Epithelial cell of proximal tubule (primary cell): ENCODE data around the gene MYBL2. TPM values are rescaled to one million over a fixed set of nuclear protein-coding genes. Genes with fewer than 3 reads are reported as not detected.

Source experiments
- DNase-seq: peaks from one replicate; pipeline ENCODE4 v3.0.0-alpha.2; 2011; ENCODE audit warnings: low read depth
- H3K4me3 ChIP-seq: 2 replicates; pipeline ENCODE4 v1.5.1; 2011; ENCODE audit warnings: low read depth, mild to moderate bottlenecking, low read length
- CTCF ChIP-seq: conservative IDR thresholded peaks from 2 replicates; pipeline ENCODE4 v1.5.1; 2012; ENCODE audit warnings: low read depth, mild to moderate bottlenecking, low read length
- total RNA-seq: library from RNA; depleted of rRNA; stranded (reverse); fragments of >200 nt; gene quantifications from 2 replicates; pipeline ENCODE4 v1.2.3, GENCODE V29; 2015

Gene MYBL2
- total RNA-seq, 1 donor from 2014 or later, result 77.0 TPM

- TF ChIP-seq CTCF, result peak; percentile 97
- DNase-seq, result no peak
- no peak overlapping the region for H3K4me3 ChIP-seq
Observed at GRCh38 chr20:43749734-43750294, 82.9 kb downstream of the MYBL2 start.

DNA sequence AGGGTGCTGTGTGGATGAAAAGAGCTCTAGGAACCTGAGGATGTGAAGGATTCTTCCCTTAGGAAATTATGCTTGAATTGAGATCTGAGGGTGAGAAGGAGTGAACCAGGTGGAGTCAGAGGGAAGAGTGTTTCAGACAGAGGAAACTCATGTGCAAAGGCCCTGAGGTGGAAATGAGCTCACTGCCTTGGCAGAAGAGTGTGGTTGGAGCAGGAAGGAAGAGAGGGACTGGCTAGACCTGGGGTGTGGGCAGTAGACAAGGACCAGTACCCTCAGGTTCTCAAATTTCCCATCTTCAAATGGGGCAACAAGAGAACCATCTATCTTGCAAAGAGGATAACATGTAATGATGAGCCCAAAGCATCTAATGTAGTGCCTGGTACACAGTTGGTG, 83.9 kb downstream of the MYBL2 start:
- H3K4me3 ChIP-seq, result no peak overlapping the region
- no peak for DNase-seq
- TF ChIP-seq CTCF, result no peak

DNA sequence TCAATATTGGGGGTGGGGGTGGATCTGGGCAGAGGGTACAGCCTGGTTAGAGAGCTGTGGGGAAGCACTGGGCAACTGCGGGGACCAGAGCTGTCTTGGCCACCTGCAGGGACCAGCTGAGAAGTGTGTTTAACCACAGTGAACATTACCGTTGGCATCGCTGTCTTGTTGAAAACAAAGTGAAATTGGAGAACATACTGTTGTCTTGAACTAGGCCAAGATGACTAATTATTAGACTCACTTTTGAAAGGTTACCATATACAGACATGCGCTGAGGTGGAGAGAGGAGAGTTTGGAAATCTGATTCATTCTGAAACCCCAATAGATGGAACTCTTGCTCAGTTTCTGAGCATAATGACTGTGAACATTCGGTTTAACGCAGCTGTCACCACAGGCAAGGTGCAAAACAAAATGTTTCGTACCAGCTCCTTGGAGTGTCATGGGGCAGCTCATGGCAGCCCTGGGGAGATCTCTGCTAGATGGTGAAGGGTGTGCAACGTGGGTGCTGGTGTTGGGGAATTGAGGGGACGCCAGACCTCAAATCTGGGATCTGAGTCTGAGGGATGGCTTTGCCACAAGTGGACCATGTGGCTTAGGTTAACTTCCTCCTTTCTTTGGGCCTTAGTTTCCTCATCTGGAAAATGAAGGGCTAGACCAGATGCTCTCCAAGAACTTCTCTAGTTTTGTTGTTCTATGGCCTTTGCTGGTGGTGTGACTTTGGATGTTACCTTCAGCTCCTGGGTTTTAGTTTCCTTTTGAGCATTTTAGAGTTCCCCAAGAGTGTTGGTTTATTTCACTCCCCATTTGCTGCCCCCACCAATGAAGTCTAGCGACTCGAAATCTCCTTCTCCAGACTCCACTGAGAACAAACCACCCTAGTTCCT, 84.5 kb downstream of the MYBL2 start:
- no peak overlapping the region for H3K4me3 ChIP-seq
- peak; percentile 5 for TF ChIP-seq CTCF
- DNase-seq, result peak; percentile 63

GRCh38 chr20:43752051-43752360, 85.1 kb downstream of the MYBL2 start:
- no peak for TF ChIP-seq CTCF
- DNase-seq, result no peak
- no peak overlapping the region for H3K4me3 ChIP-seq

- peak; percentile 75 for DNase-seq
- no peak overlapping the region for H3K4me3 ChIP-seq
- TF ChIP-seq CTCF, result no peak
Observed at GRCh38 chr20:43752561-43753301, 85.8 kb downstream of the MYBL2 start.

DNA sequence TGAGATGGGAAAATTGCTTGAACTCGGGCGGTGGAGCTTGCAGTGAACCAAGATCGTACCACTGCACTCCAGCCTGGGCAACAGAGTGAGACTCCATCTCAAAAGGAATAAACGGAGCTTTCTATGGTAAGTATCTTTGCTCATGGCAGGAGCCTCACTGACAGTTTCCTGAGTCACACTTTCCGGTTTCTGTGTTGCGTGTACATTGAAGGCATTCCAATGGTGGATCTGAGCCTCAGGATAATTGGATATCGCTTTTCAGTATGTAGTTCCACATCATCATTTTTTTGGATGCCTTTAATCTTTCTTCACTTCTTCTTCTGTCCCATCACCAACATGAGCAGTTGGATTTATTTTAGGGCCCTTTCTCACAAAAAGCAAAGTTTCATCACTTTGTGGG, 88.5 kb downstream of the MYBL2 start:
- DNase-seq, result no peak
- H3K4me3 ChIP-seq, result no peak overlapping the region
- TF ChIP-seq CTCF, result no peak
